Adrenal gland (tissue), 5 donors: ENCODE measurements around the gene KLF16.

ENCODE experiments used
- POLR2A ChIP-seq, 2 donors: fragments of 450-650 bp; IDR thresholded peaks; one replicate each; pipeline ENCODE4 v1.6.1; 2017; ENCODE audit warnings: antibody characterized with exemption in 2 of 2, mild to moderate bottlenecking in 2 of 2, moderate library complexity in 1 of 2
- TF ChIP-seq, protein P1 (sequence below), 6 experiments: fragments of 450-650 bp in 4 of 6; fragments of 200-600 bp in 2 of 6; sonication (generic) in 1 of 6; IDR thresholded peaks; 1 replicate in 5 of 6; 2 replicates in 1 of 6; pipeline versions ENCODE4 v1.5.1 to v1.8.0; 2016 to 2021; ENCODE audit warnings: antibody characterized with exemption in 6 of 6, mild to moderate bottlenecking in 2 of 6, moderate library complexity in 1 of 6
- donor health status: DM: no; HTN: no; CAD: no.

DNA sequence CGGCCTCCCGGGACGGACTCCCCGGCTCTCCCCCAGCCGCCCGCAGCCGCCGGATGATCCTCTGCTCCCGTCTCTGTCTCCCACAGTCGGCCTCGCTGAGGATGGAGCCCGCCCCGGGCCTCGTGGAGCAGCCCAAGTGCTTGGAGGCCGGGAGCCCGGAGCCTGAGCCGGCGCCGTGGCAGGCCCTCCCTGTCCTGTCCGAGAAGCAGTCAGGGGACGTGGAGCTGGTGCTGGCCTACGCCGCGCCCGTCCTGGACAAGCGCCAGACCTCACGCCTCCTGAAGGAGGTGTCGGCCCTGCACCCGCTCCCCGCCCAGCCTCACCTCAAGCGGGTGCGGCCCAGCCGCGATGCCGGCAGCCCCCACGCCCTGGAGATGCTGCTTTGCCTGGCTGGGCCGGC lies 48.6 kb upstream of the KLF16 start:
- TF ChIP-seq, protein P1, sequence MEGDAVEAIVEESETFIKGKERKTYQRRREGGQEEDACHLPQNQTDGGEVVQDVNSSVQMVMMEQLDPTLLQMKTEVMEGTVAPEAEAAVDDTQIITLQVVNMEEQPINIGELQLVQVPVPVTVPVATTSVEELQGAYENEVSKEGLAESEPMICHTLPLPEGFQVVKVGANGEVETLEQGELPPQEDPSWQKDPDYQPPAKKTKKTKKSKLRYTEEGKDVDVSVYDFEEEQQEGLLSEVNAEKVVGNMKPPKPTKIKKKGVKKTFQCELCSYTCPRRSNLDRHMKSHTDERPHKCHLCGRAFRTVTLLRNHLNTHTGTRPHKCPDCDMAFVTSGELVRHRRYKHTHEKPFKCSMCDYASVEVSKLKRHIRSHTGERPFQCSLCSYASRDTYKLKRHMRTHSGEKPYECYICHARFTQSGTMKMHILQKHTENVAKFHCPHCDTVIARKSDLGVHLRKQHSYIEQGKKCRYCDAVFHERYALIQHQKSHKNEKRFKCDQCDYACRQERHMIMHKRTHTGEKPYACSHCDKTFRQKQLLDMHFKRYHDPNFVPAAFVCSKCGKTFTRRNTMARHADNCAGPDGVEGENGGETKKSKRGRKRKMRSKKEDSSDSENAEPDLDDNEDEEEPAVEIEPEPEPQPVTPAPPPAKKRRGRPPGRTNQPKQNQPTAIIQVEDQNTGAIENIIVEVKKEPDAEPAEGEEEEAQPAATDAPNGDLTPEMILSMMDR (IDR thresholded peaks at IDR 0.05), result no peak
- TF ChIP-seq POLR2A (IDR thresholded peaks at IDR 0.05), result no peak
